HG03108 (cell line): Measurements from ENCODE around the gene CCDC85C.

Experiments
- ATAC-seq: cut with Tn5 transposase; IDR thresholded peaks from one replicate; pipeline ENCODE4 v1.9.1; 2021; ENCODE audit warnings: moderate library complexity; ENCODE audit not compliant: unreplicated experiment

Gene CCDC85C

DNA sequence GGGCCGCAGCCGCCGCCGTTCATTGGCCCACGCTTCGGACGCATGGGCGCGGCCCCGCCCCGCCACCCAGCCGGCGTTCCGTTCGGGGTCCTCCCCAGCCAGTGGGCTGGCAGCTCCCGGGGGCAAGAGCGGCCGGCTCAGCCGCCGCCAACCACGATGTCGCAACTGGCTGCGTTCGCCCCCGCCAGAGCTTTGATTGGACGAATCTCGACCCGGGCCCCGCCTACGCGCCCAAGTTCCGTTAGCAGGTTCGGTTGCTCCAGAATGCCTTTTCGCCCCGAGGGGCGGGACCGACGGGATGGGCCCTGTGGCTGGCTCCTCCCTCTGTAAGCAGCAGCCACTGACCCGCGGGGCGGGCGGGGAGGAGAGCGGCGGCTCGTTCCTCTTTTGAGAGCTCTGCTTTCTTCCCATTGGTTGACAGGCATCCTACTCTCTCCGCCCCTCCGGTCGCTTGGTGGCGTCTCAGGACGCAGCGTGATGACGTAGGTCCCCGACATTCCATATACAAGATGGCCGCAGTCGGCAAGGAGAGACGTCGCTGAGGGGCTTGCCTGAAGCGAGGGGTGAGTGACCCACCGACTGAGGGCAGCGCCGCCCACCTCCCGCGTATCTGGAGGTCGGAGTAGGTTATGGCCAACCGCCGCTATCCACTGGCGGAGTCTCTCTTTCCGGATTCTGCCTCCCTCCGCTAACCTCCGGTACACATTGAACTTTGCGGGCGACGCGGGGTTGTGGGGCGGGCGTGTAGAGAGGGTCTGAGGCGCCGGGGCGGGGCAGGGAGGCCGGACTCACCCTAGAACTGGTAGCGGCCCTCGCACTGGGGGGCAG lies 122.9 kb downstream of the CCDC85C start, which contains the start of gene CCNK:
Gene CCNK, plus strand, starts transcription at position 493 of the 828 bp plus-strand sequence. CDS start 11,269 bp downstream, outside the sequence.
- peak; percentile 88 for ATAC-seq

DNA sequence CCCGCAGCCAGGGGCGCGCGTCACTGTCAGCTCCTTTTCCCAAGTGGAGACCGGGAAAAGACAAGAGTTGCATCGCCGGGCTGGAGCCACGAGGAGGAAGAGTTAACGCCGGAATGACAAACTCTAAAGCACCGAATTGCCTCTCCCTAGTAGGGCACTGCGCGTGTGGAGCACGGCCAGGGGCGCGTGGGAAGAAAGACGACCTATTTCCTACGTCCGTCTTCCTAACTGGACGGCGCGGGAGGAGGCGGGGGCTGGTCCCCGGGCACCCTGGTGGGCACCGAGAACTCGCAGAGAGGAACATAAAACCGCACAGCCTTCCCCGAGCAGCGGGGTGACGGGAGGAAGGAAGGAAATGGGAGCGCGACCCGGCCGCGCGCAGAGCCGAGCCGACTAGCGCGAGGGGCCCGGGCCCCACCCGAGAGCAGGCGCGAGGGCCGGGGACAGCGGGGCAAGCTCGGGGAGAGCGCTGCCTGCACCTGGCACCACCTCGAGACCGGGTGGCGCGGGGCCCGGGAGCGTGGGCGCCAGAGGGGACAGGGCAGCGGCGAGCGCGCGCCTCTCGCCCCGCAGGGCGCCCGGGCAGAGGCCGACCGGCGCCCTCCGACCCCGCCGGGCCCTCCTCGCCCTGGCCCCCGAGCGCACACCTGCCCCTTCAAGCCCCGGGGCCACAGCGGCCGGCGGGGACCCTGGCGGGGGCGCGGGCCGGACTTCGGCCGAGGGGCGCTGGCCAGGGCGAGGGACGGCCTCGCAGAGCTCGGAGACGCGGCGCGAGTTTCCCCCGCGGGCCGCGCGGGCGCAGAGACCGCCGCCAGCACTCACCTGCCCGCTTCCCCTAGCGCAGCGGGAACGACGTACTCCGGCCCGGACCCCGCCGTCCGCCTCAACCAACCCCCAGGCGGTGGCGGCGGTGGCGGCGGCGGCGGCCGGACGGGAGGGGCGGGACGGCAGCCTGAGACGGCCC lies 123.8 kb downstream of the CCDC85C start, which contains the start of gene SETD3:
Gene SETD3, minus strand, starts transcription at position 954 of the 964 bp plus-strand sequence. CDS start 15,054 bp downstream, outside the sequence.
- peak; percentile 3 for ATAC-seq

DNA sequence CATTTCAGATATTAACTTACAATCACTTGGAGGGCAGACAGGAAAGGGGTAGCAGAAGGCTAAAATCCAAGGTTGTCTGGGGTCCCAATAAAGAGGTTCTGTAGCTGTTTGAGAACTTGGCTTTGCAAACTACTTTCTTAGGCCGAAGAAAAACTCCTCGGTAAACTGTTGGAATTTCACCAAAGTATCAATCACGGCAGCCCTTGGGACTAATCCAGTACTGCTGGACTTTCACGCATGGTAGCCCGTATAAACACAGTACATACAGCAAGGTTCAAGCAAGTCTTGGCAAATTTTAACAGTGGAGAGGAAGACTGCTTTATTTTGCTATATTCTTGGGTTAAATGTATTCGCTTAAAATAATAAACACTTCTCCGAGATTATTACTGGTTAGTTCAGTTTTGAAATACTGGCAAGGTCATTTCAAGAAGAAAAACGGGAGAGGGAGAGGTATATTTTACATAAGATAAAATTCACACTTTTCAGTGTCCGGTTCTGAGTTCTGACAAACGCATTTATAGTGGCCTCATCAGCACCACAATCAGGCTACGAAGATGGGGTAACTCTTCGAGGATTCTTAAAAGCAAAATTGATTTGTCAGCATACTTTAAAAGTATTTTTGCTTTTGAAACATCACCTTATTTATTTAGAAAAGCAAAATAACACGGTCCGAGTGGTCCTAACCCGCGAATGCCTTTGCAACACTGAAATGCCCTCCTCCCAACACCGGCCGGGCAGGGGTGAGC lies 124.7 kb downstream of the CCDC85C start:
- no peak for ATAC-seq

DNA sequence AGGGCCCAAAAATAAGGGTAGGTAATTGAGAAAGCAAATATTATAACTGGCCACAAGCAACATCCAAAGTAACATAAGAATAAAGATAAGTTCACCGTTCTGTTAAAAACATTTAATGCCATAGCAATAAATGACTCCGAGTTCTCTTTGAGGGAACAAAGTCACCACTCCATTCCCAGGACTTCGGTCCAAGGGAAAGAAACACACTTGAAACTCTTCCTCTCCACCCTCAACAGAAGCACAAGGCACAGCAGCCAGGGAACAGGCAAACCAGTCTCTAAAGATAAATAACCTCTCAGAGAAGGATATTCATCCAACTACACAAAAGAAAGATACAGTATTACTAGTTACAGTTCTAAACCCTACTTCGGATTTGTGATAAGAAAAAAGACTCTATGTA lies 125.9 kb downstream of the CCDC85C start:
- ATAC-seq = no peak

DNA sequence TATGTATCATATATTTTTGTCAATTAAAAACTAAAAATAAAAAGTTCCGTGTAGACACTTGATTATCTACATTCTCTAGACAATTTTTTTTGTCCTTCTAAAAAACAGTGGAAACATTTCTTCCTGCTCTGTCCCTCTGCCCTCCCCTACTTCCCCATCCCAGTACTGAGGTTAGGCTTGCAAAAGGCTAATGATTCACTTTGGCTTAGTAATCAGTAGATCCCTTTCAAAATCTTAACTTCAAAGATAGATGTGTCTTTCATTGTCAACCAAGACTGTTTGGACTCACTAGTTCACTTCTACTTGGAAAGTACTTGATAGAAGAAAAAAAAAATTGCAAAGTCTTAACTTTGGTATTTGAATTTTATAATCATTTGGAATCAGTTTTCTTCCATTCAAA lies 127.1 kb downstream of the CCDC85C start:
- no peak for ATAC-seq

DNA sequence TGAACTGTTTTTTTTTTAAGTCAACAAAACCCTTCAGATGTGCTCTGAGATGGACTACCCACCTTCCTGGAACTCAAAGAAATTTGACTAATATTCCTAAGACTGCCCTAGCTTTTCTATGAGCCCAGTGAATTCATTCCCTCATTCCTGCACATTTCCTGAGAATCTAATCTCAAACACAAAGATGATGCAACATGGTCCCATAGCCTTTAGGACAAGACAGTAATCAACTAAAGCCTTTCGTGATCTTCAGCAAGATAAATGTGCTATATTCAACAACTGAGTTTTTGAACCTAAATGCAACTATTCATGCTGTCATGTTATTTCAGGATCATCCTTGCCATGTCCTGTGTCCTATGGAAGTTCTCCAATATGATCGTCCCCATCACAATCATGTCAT lies 128.3 kb downstream of the CCDC85C start:
- no peak for ATAC-seq

DNA sequence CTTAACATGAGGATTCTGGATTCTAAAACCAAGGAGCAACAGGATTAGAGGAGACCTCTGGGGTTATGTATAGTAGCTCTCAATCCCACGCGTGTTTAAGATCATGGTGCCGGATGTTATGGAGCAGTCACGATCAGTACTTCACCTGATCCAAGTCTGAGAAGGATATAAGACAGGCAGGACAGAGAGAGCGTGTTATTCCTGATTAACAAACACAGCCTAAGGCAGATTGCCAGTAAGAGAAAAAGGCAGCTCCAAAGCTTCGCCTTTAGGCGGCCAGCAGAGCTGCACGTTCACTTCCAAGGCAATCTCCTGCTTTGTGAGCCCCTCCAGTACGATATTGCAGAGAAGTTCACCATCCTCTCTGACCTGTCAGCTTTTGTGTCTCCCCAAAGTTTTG lies 128.8 kb downstream of the CCDC85C start:
- ATAC-seq = no peak

DNA sequence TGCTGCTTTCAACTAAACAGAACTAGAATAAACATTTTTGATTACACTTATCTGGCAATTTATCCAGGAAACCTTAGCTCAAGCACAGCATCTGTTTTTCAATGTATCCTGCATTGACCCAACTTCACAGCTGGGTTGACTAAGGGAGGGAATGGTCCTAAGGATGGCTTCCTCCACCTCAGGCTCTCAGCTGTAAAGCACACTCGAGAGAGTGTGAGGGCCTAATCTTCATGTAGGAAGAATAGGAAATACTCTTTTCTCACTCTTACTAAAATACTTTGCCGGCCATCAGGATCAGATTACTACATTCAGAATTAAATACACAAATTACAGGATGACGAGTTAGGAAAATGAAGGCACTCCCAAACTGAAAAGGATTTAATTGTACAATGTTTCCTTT lies 130.5 kb downstream of the CCDC85C start:
- no peak for ATAC-seq

DNA sequence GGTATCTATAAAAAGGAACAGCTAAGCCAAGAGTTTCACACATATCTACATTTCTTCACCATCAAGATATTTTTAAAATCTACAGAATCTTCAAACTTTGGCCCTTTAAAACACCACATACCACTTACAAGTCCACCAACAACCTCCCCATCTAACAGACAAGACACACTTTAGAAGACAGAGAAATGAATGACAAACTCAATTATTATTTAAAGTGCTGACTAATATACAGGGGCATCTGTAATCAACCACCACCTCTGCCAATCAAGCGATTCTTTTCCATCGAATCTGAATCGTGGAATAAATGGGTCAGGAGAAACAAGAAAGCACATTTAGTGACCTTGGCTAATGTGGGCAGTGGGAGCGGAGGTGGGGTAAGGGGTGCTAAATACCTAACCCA lies 131.1 kb downstream of the CCDC85C start:
- no peak for ATAC-seq

DNA sequence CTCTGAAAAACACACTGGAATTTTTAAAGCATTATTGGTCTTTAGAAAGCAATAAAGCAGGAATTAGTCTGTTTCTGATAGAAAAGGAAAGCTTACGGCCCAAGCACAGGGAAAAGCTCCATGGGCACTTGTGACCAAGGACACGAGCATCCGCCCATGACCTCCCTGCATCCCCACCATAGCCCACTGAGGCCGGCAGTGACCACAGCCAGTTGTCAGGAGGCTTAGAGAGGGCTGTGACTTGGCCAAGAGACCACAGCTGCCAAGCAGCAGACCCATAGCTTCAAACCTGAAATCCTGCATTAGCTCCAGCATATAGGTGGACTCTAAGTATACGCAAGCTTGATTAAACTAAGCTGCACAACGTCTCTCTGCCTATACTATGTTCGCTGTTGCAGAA lies 132.3 kb downstream of the CCDC85C start:
- ATAC-seq = no peak

DNA sequence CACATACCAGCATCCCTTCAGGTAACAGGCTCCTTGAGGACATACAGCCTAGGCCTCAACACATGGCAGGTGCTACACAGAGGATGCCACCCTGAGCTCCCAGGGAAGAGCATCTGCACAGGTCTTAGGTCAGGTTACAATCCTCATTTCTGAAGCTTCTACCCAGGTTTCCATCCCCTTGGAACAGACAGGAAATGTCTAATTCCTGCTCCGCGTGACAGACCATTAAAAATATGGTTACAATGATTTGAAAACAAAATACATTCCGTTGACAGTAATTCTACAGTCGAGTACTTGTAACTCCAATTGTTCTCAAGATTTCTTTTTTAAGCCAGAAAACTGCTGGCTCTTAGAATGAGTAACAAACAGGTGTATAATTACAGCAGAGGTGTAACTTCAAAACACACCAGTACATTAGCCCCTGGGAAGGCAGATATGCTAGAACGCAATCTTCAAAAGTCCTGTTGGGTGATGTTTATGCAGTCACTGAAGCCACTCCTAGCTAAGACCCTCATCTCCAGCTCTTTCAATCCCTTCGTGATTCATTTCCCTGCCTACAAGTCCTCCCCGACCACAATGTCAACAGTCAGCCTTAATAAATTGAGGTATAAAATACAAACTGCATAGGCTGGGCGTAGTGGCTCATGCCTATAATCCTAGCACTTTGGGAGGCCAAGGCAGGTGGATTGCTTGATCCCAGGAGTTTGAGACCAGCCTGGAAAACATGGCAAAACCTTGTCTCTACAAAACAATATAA lies 135.0 kb downstream of the CCDC85C start:
- ATAC-seq = no peak

DNA sequence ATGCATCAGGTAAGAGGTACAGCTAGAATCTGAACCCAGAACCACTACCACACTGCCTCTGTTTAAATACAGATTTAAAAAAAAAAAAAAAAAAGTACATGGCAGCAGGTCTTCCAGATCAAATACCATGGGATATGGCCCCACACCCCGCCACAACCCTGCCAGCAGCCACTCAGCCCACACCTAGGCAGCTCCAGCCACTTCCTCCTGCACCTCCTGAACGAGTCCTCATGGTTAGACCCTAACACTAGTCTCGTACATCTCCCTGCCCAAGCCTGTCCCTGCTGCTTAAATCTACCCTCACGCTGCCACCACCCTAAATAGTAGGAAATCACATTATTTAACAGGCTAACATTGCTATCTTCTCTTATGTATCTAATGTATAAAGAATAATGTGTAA lies 135.9 kb downstream of the CCDC85C start:
- no peak for ATAC-seq

DNA sequence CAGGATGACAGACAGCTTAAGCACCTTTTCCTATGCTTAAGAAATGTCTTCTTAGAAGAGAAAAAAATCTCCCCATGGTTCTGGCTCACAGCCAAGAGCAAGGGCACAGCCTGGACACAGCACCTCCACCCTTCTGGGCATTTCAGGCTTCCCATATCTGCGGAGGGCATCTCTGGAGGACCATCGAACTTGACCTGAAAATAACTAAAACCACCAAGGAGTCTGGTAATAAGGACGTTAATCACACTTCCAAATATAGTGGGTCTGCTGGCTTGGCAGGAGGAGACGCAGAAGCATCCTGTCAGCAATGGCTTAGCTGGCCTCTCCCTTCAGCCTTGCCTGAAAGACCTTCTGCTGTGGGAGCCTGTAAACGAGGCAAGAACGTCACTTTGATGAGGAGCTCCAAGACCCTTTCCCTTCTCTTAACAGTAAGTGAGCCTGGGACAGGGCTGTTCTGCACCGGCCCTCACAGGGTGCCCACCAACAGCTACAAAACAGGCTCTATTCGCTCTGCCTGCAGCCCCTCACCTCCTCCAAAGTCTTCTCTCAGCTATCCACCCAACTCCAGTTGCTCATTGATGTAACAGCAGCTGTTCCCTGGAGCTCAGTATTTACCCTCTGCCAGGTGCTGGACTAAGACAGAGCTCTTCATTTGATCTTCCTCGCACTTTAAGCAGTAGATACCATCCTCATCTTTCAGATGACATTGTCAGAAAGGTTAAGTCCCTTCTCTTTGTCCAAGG lies 136.5 kb downstream of the CCDC85C start:
- no peak for ATAC-seq

DNA sequence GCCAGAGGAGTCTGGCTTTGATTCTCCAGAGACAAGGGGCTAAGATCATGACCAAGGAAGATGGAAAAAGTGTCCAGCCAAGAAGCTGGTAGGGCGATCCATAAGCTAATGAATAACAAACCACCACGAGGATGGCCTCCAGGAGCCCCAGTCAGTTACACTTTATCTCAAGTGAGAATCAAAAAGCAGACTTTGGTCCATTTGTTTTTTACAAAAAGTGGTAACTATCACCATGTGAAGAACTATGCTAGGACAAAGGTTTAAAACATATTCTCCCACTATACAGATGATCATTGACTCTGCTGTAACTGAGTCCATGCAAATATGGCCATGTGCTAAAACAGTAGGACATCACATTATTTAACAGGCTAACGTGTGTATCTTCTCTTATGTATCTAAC lies 137.2 kb downstream of the CCDC85C start:
- ATAC-seq = no peak

DNA sequence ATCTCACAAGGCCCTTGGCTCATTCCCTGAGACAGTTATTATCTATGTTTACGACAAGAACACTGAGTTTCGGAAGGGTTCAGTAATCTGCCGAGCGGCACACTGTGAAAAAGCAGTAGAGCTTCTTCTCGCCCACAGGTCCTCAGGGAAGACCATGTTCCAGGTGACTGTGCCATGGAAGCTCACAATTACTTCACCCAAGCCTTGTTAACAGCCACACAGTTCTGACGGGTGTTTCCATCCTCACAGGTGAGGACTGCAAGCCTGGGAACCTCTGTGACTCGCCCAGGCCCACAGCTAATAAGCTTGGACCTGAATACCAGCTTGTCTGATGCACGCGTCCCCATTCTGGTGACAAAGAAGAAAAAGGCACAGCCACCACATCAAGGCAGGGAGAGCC lies 138.7 kb downstream of the CCDC85C start:
- ATAC-seq = no peak

DNA sequence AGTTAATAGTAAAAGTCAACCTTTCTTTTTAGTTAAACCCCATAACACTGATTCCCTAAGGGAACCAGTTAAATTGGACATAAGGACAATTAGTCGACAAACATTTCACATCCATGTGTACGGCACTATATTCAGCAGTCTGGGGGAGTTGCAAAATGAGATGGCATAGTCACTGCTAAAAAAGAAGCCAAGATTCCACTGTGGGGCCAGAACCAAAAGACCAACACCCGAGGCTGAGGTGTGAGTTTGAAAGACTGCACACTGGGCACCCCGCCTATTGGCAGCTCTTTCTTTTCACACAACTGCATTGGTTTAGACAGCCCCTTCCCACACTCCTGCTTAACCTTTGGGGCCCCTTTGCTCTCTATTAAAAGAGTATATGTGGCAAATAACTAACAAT lies 140.0 kb downstream of the CCDC85C start:
- no peak for ATAC-seq

DNA sequence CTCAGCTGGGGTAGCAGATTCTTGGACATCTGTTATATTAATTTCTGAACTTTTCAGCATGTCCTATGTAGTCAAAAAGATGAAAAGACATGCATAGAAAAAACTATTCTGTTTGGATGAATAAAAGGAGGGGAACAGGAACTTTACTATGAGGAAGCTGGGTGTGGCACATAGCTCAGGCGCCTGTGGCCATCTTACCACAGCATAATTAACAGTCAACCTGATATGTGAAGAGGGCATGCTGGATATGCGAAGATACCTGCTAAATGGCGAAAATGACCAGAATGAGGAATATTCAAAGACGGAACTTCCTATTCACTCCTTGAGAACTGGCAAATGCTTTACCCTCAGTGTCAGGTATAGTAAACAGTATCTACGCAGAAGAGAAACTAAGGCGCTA lies 141.8 kb downstream of the CCDC85C start:
- no peak for ATAC-seq

DNA sequence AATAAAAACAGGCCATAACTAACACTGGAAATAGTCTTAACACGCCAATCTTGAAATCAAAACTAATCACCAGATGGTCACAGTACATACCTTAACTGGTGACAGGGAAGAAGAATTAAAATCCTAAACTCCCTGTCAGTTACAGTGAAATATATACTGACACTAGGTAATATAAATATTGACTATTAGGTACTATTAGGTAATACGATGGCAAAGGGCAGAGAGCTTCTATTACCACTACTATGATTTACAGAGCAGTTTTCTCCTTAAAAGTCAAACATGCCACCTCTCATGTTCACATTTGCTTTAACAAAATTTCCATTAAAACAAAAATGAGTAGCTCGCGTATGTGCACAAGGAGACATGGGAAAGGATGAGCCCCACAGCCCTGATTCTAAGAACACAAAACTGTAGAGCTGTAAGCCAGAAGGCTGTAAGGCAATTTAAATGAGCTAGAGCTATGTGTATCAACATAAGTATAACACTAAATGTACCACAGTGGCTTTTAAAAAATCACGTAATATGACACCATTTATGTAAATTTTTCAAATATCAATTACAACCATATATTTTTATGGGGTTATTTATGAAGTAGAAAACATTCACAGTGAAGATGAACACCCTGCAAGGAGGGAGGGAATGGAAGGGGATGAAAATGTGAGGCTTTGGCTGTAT lies 142.5 kb downstream of the CCDC85C start:
- no peak for ATAC-seq

DNA sequence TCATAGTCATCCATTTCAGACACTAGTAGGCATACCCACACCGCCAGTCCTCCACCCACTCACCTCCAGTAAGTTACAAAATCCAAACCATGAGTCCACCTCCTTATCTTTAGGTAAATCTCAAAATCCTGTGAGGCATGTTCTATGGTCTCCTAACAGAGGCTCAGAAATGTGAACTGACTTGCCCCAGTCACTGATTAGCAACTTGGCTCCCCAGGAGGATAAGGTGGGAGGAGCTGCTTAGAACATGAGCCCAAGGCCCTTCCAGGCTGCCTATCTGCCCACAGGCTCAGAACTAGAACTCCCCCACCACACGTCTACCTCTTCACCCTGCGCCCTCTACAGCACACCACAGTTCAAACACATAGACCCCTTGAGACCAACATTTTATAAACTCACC lies 143.2 kb downstream of the CCDC85C start:
- ATAC-seq = no peak
